GM19467 (cell line): ENCODE results near the gene MLLT1.
A peak's percentile ranks its signal among the peaks of the same experiment; 100 is the strongest.
"Not testable (repeated sequence)": the region's sequence is repeated elsewhere in the genome, so short reads cannot be mapped to it uniquely, and the experiment has no call there.

ENCODE experiments used
- ATAC-seq: cut with Tn5 transposase; IDR thresholded peaks from one replicate; pipeline ENCODE4 v1.9.1; 2021; ENCODE audit warnings: mild to moderate bottlenecking, moderate library complexity; ENCODE audit not compliant: unreplicated experiment

Gene MLLT1, protein sequence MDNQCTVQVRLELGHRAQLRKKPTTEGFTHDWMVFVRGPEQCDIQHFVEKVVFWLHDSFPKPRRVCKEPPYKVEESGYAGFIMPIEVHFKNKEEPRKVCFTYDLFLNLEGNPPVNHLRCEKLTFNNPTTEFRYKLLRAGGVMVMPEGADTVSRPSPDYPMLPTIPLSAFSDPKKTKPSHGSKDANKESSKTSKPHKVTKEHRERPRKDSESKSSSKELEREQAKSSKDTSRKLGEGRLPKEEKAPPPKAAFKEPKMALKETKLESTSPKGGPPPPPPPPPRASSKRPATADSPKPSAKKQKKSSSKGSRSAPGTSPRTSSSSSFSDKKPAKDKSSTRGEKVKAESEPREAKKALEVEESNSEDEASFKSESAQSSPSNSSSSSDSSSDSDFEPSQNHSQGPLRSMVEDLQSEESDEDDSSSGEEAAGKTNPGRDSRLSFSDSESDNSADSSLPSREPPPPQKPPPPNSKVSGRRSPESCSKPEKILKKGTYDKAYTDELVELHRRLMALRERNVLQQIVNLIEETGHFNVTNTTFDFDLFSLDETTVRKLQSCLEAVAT

DNA sequence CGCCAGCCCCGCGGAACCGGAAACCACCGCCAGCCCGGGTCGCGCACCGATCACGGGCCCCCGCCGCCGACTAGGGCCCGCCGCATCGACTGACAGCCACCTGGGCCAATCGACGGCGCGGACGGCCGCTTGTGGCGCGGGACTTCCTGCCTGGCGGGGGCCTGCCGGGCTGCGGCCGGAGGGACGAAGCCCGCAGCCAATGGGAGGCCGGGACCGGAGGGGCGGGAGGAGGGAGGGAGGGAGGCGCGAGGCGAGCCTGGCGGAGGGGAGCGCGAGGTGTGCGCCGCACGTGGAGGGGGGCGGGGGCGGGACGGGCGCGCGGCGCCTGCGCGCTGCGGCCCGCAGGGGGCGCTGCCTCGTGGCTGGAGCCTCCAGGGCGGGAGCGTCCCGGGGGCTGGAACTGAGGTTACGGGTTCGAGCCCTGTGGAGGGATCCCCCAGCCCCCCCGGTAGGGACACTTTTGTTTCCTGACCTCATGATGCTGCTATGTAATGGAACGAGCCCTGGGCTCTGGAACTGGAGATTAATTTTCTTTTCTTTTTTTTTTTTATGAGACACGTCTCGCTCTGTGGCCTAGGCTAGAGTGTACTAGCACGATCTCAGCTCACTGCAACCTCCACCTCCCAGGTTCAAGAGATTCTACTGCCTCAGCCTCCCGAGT is at the start of gene MLLT1:
Gene MLLT1, minus strand, starts transcription at position 45 of the 661 bp plus-strand sequence. CDS start 191 bp downstream, outside the sequence.
- peak; percentile 95 for ATAC-seq

DNA sequence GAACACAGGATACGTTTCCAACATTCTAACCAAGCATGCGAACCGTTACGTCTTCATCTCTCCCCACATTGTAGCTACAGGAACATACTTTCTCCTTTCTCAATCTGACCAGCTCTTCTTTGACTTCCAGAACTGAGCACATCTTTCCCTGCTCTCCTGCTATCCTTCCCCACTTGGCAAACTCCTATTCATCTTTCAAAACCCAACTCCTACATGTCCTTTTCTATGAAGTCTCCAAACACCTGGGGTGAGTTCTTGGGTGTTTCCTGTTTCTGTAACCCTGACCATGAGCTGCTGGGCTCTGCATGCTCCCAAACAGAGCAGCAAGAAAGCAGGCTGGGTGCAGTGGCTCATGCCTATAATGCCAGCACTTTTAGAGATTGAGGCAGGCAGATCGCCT is 47.0 kb upstream of the MLLT1 start:
- no peak for ATAC-seq

DNA sequence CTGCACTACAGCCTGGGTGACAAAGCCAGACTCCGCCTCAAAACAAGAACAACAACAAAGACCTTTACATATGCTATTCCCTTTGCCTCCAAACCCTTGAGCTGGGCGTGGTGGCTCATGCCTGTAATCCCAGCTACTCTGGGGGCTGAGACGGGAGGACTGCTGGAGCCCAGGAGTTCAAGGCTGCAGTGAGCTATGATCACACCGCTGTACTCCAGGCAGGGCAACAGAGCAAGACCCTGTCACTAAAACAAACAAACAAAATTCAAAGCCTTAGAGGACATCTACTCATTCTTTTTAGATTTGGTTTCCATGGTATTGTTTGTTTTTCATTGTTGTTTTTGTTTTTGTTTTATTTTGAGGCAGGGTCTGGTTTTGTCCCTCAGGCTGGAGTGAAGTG is 45.8 kb upstream of the MLLT1 start:
- ATAC-seq = no peak

DNA sequence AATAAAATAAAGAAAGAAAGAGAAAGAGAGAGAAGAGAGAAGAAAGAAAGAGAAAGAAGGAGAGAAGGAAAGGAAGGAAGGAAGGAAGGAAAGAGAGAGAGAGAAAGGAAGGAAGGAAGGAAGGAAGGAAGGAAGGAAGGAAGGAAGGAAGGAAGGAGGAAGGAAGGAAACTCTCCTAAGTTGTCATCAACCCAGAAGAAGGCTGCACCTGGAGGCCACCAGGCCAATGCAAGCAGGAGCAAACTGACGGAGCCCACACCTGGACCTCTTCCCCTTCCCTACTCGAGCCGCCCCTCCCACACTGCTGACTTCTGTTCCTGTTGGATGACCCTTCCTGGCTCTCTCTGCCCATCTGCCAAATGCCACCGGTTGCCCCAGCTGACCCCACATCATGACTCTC is 45.0 kb upstream of the MLLT1 start:
- ATAC-seq = no peak

DNA sequence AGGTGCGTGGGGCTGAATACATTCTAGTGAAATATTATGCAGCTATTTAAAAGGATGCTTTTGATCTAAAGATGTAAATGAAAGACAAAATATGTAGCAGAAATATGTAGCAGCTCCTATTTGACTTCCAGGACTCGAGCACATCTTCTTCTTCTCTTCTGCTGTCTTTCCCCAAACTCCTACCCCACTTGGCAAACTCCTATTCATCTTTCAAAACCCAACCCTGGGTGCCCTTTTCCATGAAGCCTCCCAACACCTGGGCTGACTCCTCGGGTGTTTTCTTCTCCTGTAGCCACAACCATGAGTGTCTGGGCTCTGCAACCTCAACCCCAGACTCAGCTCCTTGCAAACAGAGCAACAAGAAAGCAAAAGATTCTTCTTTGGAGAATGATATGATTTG is 42.5 kb upstream of the MLLT1 start:
- no peak for ATAC-seq

DNA sequence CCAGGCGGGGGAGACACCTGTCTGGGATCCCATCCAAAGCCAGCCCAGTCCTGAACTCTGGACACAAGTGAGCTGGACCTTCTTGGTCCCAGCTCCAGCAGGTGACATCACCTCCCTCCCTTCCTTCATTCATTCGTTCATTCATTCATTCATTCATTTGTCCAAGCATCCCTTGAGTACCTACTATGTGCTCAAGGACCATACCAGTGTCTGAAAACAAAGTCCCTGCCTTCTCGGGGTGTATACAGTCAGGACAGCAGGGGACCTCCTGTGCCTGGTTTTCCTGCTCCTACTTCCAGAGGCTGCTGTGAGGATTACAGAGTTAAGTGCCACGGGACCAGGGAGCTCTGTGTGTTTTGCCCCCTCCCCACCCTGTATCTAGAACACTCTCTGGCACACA is 39.6 kb upstream of the MLLT1 start:
- no peak for ATAC-seq

DNA sequence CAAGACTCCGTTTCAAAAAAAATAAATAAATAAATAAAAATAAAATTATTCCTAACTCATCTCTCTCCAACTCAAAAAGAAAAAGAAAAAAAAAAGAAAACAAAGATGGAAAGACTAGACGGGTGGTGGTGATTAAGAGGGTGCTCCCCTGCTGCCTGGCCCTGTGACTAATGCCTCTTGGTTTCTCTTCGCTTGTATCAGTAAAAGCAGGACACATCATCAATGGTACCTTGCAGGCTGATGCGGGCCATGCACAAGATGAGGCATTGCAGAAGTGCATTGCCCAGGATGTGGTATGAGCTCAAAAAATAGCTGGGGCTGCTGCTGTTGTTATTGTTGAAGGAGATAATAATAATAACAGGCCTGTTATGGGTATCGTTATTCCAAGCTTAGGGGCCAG is 39.0 kb upstream of the MLLT1 start:
- ATAC-seq = no peak

DNA sequence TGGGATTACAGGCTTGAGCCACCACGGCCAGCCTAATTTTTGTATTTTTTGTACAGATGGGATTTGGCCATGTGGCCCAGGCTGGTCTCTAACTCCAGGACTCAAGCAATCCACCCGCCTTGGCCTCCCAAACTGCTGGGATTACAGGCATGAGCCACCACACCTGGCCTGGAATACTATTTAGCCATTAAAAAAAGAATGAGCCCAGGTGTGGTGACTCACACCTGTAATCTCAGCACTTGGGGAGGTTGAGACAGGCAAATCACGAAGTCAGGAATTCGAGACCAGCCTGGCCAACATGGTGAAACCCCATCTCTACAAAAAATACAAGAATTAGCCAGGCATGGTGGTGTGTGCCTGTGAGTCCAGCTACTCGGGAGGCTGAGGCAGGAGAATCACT is 35.9 kb upstream of the MLLT1 start:
- not testable (repeated sequence) for ATAC-seq

DNA sequence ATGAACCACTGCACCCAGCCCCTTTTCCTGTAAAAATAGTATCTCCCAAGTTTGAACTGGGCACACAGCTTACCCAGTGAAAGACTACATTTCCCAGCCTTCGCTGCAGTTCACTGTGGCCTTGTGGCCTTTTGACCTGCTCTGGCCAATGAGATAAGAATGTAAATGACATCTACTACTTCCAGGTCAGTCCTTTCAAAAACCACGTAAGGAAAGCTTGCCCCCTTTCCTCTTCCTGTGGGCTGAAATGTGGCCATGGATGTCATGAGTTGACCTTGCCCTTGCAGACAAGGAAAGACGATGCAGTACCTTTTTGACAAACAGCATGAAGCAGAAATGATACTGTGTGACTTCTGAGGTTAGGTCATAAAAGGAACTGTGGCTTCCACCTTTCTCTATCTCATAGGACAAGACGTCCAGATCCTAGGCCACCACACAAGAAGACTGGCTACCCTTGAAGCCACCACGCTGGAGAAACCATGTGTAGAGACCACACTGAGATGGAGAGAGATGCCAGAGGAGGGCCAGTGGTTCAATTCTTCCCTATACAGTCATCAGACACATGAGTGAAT is 33.7 kb upstream of the MLLT1 start:
- no peak for ATAC-seq

DNA sequence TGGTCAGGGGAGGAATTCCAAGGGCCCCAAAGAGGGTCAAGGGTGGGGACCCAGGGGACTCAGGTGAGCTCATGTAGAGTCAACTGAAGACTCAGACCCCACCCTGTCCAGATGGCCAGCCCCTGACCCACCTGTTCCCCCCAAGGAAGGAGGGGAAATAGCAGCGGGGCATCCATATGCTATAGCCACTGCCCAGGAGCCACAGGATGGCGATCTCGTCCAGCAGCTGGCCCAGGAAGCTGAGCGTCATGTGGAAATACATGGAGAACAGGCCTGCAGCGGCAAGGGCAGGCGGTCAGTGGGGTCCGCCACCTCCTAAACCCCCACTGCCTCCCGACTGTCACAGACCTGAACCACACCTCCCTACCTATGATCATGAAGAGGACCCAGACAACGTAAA is 32.2 kb upstream of the MLLT1 start:
- no peak for ATAC-seq

DNA sequence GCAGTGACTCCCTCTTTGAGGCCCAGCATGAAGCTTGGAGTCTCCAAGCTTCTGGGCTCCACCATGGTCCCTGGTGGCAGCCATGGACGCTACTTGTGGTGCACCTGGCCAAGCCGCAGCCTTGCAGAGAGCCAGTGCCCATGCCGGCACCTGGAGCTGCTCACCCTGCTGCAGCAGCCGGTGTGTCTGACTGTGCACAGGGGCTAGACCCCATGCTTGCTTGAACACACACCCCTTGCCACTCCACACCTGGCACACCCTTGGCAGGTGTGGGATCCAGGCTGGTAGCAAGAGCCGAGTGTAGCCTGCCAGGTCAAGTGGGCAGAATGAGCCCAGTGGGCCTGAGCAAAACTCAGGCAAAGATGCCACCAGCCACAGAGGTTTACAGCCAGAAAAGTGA is 18.6 kb upstream of the MLLT1 start:
- no peak for ATAC-seq

DNA sequence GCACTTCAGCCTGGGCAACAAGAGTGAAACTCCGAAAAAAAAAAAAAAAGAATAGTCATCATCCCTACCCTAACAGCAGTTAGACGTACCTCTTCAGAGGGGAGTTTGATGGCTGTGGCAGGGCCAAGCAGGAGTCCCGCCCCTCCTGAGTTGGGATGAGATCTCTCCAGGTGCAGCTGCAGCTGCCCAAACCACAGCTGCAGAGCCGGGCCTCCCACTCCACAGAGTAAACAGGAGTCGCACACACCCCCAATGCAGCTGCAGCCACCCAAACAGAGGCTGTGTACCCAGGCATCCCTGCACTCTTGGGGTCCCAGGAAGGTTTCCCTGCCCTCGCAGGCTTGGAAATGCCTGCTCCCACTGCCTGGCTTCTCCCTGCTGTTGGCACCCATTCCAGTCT is 17.4 kb upstream of the MLLT1 start:
- no peak for ATAC-seq

DNA sequence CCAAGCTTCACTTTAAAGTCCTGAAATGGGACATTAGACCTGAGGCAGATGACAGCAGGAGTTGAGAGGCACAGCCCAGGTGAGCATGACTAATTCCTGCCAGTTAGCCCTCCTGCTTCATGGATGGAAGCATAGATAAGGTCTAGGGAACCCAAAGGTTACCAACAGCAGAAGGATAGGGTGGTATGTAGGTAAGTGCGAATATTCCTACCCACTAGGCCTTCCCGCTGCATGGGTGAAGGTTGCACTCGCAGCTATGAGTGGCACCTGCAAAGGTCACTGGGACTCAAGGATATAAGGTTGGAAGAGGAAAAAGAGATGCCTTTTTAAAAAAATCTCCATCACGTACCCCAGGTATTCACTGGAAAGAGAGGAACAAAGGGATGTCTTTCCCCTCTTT is 12.2 kb upstream of the MLLT1 start:
- no peak for ATAC-seq

DNA sequence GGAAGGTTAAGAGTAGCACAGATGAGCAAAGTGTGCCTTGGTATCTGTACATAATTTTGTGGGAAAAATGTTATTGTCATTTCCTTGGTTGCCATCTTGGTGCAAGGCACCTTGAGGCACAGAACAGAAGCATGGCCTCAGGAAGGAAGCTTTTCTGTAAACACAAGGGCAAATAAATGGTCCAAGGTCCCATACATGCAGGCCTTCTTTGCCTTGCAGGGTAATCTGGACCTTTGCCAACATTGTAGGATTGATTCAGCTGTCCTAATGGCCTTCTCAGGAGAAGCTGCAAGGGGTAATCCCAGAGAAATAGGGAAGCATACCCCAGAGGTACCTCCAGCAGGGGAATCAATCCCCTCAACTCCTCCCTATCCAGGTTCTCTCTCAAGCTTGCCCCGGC is 9.0 kb upstream of the MLLT1 start:
- ATAC-seq = no peak

DNA sequence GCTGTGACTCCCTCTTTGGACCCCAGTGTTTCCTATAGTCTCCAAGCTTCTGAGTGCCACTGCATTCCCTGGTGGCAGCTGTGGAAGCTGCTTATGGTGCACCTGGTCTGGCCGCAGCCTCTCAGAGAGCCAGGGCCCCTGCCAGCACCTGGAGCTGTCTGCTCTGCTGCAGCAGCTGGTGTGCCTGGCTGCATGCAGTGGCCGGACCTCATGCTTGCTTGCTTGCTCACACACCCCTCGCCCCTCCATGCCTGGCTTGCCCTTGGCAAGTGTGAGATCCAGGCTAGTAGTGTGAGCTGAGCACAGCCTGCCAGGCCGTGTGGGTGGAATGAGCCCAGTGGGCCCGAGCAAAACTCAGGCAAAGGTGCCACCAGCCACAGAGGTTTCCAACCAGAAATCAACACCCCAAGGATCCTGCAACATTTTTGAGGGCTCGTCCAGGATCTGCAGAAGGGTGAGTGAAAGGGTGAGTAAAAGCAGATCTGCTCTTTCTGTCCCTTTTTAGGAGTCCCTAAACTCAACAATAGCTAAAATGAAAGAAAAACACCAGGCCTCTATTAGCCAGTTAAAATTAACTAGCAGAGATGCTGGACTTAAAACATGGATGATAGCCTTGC is 7.6 kb upstream of the MLLT1 start:
- ATAC-seq = no peak

DNA sequence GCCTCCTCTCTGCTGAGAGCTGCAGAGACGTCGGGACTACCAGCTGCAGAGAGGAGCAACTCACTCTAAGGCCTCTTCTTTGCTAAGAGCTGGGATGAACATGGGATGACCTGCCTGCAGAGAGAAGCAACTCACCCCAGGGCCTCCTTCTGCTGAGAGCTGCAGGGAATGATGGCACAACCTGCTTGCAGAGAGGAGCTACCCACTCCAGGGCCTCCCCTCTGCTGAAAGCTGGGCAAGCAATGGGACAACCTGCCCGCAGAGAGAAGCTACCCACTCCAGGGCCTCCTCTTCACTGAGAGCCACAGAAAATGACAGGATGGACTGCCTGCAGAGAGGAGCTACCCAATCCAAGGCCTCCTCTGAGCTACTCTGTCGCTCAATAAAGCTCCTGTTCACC is 6.9 kb upstream of the MLLT1 start:
- no peak for ATAC-seq

DNA sequence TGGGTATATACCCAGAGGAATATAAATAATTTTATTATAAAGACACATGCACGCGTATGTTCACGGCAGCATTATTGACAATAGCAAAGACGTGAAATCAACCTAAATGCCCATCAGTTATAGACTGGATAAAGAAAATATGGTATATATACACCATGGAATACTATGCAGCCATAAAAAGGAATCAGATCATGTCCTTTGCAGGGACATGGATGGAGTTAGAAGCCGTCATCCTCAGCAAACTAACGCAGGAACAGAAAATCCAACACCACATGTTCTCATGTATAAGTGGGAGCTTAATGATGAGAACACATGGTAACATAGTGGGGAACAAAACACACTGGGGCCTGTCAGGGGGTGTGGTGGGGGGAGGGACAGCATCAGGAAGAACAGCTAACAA is 2.6 kb upstream of the MLLT1 start:
- not testable (repeated sequence) for ATAC-seq

DNA sequence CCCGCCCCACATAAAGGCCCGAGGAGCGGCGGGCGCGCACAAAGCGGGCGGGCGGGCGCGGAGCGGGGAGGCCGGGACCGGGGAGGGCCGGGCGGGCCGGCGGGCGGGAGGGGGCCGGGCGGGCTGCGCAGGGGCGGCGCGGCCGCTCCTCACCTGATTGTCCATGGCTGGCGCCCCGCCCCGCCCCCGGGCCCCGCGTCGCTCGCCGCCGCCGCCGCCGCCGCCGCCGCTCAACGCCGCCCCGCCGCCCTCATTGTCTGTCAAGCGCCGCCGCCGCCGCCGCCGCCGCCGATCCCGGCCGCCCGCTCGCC is 200 bp downstream of the MLLT1 start:
- peak; percentile 19 for ATAC-seq

DNA sequence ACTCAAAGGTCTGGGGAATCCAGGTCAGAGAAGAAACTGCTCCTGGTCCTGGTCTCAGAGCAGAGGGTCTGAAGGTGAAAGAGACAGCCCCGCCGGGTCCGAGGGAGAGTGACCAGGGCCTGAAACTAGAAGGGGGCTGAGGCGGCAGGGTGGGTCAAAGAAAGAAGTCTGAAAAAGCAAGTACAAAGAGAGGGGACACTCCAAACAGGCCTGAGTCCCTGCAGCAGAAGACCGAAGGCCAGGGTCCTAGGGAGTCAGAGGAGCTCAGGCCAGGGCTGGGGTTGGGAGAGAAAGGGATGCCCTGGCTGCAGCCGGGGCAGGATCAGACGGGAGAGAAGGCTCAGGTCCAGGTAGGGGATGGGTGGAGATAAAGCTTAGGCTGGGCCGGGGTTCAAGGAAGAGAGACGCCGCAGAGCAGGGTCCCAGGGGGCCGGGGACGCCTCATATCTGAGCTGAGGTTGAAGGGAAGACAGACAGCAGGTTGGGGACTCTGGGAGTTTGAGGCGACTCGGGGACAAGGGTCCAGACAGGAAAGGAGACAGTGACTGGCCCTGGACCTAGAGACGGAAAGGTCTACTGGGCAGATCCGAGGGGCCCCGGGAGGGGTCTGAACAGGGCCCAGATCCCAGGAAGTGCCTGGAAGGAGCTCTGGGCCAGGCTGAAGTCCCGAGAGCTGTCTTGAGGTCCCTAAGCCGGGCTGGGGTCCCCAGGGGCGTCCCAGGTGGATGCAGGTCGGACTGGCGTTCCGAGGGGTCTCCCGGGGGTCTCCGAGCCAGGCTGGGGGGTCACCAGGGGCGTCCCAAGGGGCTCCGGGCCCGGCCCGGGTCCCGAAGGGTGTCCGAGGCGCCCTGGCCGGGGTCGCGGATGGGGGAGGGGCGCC is 795 bp downstream of the MLLT1 start:
- ATAC-seq = no peak

DNA sequence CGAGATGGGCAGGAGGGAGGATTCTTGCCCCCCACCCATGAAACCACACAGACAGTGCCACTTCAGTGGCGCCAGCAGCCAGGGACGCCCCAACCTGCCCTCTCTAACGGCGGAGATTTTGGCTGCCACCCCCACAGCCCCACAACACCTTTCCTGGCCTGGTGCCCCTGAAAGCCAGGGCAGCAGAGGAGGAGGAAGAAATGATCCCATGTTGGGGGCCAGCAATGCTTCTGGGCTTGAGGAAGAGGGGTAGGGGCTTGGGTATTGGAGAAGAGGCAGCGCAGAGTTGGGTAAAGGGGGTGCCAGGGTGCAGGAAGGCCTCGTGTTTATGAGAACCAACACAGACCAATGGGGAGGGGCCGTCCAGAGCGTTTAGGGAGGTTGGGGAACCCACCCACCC is 1.7 kb downstream of the MLLT1 start:
- no peak for ATAC-seq

DNA sequence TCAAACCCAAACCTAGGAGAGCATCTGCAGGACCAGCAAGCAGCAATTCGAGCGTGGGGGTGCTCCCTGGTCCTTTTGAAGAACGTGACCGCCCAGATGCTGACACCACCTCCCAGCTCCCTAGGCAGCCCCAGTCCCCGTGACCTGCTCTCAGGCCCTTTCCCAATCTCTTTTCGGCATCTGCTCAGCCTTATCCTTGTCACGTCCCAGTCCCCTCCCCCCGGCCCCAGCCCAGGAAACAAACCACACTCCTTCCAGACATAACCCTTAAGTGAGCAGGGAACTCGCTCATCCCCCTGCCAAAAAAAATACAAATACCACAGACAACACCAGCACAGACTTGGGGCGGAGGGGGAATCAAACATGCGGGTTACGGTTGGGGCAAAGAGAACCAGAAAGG is 3.3 kb downstream of the MLLT1 start:
- no peak for ATAC-seq
